ENCODE measurements around the gene HOXC4. TPM values are rescaled to one million over a fixed set of nuclear protein-coding genes. Genes with fewer than 3 reads are reported as not detected.

HOXC4 gene
- total RNA-seq (0.32 TPM), polyA plus RNA-seq (under 1 TPM in 1 of 4 donors, not detected in 3; 0.09 TPM)

GRCh38 chr12:54053751-54054741 is at the start of gene HOXC4:
Gene HOXC4 (plus strand): TSS chr12:54053835. CDS start chr12:54053923, 88 bp downstream.
- Histone ChIP-seq H3K9me3 (ENCODE audit: control insufficient read depth in 2 of 2, low read length in 2 of 2) (no peaks in the 10 kb centered on the region), H3K27me3 (ENCODE audit: control insufficient read depth, insufficient read depth, low read length) (peaks cover 51% of the 10 kb centered on the region), H3K27ac (ENCODE audit: insufficient read depth, low read length, poor library complexity, severe bottlenecking) (no peak within 1 kb of the TSS), H3K36me3 (ENCODE audit: control insufficient read depth, insufficient read depth, low read length) (no peaks in the 10 kb centered on the region), H3K4me3 (ENCODE audit: low read depth, low read length) (peak within 1 kb of the TSS; percentile 53), H3K4me1 (ENCODE audit: control insufficient read depth, insufficient read depth, low read length, poor library complexity, severe bottlenecking) (peaks cover 31% of the 10 kb centered on the region)
- DNase-seq (no peak), ATAC-seq (ENCODE audit: low read depth in 2 of 2) (peak in 1 of 2 donors; percentile 26)
- Mint-ChIP-seq H3K9me3 (peaks cover 0 to 8% (median 0%) of the 10 kb centered on the region in 7 donors), H3K27ac (peak within 1 kb of the TSS in 1 of 3 donors; percentile 63), H3K4me3 (peak within 1 kb of the TSS; percentile 68 to 84 (median 82)), H3K4me1 (peaks cover 5 to 43% (median 14%) of the 10 kb centered on the region in 4 donors), H3K27me3 (peaks cover 92% of the 10 kb centered on the region), H3K36me3 (no peaks in the 10 kb centered on the region)

GRCh38 chr12:54004063-54004840 is 49.4 kb upstream of the HOXC4 start:
- no peaks in the 10 kb centered on the region for H3K36me3 Mint-ChIP-seq
- ATAC-seq (ENCODE audit: low read depth in 2 of 2) (no peak), DNase-seq (no peak)
- peaks cover 93% of the 10 kb centered on the region for H3K27me3 Mint-ChIP-seq
- peaks cover 0 to 3% (median 0%) of the 10 kb centered on the region in 7 donors for H3K9me3 Mint-ChIP-seq
- Histone ChIP-seq H3K4me3 (ENCODE audit: low read depth, low read length) (no peak overlapping the region), H3K27ac (ENCODE audit: insufficient read depth, low read length, poor library complexity, severe bottlenecking) (no peak overlapping the region), H3K27me3 (ENCODE audit: control insufficient read depth, insufficient read depth, low read length) (peaks cover 57% of the 10 kb centered on the region), H3K36me3 (ENCODE audit: control insufficient read depth, insufficient read depth, low read length) (no peaks in the 10 kb centered on the region), H3K9me3 (ENCODE audit: control insufficient read depth in 2 of 2, low read length in 2 of 2) (no peaks in the 10 kb centered on the region), H3K4me1 (ENCODE audit: control insufficient read depth, insufficient read depth, low read length, poor library complexity, severe bottlenecking) (peaks cover 30% of the 10 kb centered on the region)
- H3K4me1 Mint-ChIP-seq = peaks cover 5 to 34% (median 16%) of the 10 kb centered on the region in 4 donors
- peak overlapping the region in 1 of 4 donors; percentile 5 for H3K4me3 Mint-ChIP-seq
- H3K27ac Mint-ChIP-seq = no peak overlapping the region

DNA sequence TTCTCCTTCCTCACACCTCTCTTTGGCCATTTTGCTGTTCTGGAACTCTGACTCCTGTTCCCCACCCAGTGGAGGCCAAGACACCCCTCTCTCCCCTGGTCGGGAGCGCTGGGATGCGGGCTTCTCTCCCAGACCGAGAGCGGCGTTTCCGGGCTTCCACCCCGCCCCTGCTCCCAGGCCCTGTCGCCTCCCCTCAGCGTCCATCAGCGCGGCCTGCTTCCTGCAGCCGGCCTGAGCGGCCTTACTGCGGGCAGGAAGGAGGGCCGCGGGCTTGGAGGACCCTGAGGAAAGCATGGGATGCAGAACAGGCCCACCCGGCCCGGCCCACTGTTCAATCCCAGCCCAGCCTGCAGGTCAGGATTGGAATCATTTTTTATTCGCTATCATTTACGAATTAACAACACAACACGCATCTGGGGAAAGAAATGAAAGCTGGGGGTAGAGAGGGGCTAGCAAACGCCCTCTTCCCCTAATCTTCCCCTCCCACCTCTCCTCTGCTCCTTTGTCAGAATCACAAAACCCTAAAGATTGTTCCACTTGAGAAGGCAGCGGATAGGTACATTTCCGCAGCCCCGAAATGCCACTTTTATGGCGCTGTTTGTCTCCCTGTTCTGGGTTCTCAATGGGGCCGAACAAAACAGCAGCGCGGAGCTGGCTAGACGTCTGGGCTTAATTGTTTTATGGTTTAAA is 48.6 kb upstream of the HOXC4 start:
- Mint-ChIP-seq H3K9me3 (peaks cover 0 to 6% (median 0%) of the 10 kb centered on the region in 7 donors), H3K27me3 (peaks cover 93% of the 10 kb centered on the region), H3K4me1 (peaks cover 6 to 35% (median 14%) of the 10 kb centered on the region in 4 donors), H3K27ac (no peak overlapping the region), H3K36me3 (no peaks in the 10 kb centered on the region), H3K4me3 (peak overlapping the region in 1 of 4 donors; percentile 23)
- Histone ChIP-seq H3K4me1 (ENCODE audit: control insufficient read depth, insufficient read depth, low read length, poor library complexity, severe bottlenecking) (peaks cover 31% of the 10 kb centered on the region), H3K9me3 (ENCODE audit: control insufficient read depth in 2 of 2, low read length in 2 of 2) (no peaks in the 10 kb centered on the region), H3K4me3 (ENCODE audit: low read depth, low read length) (no peak overlapping the region), H3K27me3 (ENCODE audit: control insufficient read depth, insufficient read depth, low read length) (peaks cover 59% of the 10 kb centered on the region), H3K27ac (ENCODE audit: insufficient read depth, low read length, poor library complexity, severe bottlenecking) (no peak overlapping the region), H3K36me3 (ENCODE audit: control insufficient read depth, insufficient read depth, low read length) (no peaks in the 10 kb centered on the region)
- ATAC-seq (ENCODE audit: low read depth in 2 of 2) (no peak), DNase-seq (no peak)

DNA sequence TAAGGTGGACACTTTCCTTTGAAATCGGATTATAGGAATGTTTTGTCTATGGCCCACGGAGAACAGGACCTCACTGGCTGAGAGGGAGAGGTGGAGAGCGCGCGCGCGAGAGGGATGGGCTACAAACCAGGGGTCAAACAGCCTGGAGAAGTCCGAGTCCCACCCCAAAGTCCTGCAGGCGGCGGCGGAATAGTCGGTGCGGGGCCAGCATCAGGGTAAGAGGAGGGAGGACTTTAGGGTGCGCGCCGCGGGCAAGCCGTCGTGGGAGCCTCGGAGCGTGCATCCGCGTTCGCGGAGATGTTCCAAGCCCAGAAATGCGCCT is 48.1 kb upstream of the HOXC4 start:
- no peaks in the 10 kb centered on the region for H3K36me3 ChIP-seq (ENCODE audit: control insufficient read depth, insufficient read depth, low read length)
- no peak overlapping the region for H3K4me3 ChIP-seq (ENCODE audit: low read depth, low read length)
- ATAC-seq (ENCODE audit: low read depth in 2 of 2) = no peak
- peaks cover 94% of the 10 kb centered on the region for H3K27me3 Mint-ChIP-seq
- H3K9me3 ChIP-seq (ENCODE audit: control insufficient read depth in 2 of 2, low read length in 2 of 2) = no peaks in the 10 kb centered on the region
- peaks cover 0 to 9% (median 0%) of the 10 kb centered on the region in 7 donors for H3K9me3 Mint-ChIP-seq
- peaks cover 27% of the 10 kb centered on the region for H3K4me1 ChIP-seq (ENCODE audit: control insufficient read depth, insufficient read depth, low read length, poor library complexity, severe bottlenecking)
- peak overlapping the region in 3 of 4 donors; percentile 23 to 91 (median 65) for H3K4me3 Mint-ChIP-seq
- no peaks in the 10 kb centered on the region for H3K36me3 Mint-ChIP-seq
- peaks cover 6 to 35% (median 13%) of the 10 kb centered on the region in 4 donors for H3K4me1 Mint-ChIP-seq
- DNase-seq = no peak
- peaks cover 59% of the 10 kb centered on the region for H3K27me3 ChIP-seq (ENCODE audit: control insufficient read depth, insufficient read depth, low read length)
- H3K27ac ChIP-seq (ENCODE audit: insufficient read depth, low read length, poor library complexity, severe bottlenecking) = no peak overlapping the region
- H3K27ac Mint-ChIP-seq = no peak overlapping the region

DNA sequence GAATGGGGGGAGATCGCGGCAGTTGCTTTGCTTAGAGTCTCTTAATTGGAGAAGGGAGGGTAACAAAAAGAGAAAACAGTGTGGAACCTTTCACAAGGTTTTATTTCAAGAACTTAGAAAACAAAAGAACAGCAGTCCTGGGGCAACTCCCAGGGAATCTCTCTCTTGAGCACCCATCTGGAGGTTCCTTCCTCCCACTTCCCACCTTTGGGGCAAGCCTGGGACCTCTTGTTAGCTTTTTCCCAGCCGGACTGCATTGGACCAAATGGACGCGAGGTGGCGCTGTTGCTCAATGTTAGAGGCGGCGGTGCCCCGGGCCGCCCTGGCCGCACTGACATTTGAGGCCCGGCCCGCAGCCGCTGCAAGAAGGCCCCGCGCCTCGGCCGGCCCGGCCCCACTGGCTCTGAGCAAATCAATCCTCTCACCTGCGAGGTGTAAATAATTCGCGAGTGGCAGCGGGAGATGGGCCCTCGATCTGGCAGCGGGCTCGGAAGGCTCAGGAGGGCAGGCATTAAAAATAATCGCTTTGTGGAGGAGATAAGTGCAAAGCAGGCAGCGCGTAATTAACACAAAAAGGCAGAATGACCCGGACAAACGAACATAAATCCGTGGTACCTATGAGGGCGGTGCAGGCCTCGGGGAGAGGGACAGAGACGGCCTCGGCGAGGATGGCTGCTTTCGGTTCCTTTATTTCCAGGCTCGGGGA is 47.6 kb upstream of the HOXC4 start:
- Mint-ChIP-seq H3K27ac (peak overlapping the region in 1 of 3 donors; percentile 76), H3K4me1 (peaks cover 6 to 37% (median 15%) of the 10 kb centered on the region in 4 donors), H3K36me3 (no peaks in the 10 kb centered on the region), H3K9me3 (peaks cover 0 to 11% (median 0%) of the 10 kb centered on the region in 7 donors), H3K4me3 (peak overlapping the region; percentile 61 to 91 (median 80)), H3K27me3 (peaks cover 94% of the 10 kb centered on the region)
- Histone ChIP-seq H3K9me3 (ENCODE audit: control insufficient read depth in 2 of 2, low read length in 2 of 2) (no peaks in the 10 kb centered on the region), H3K4me3 (ENCODE audit: low read depth, low read length) (peak overlapping the region; percentile 54), H3K36me3 (ENCODE audit: control insufficient read depth, insufficient read depth, low read length) (no peaks in the 10 kb centered on the region), H3K4me1 (ENCODE audit: control insufficient read depth, insufficient read depth, low read length, poor library complexity, severe bottlenecking) (peaks cover 25% of the 10 kb centered on the region), H3K27ac (ENCODE audit: insufficient read depth, low read length, poor library complexity, severe bottlenecking) (no peak overlapping the region), H3K27me3 (ENCODE audit: control insufficient read depth, insufficient read depth, low read length) (peaks cover 58% of the 10 kb centered on the region)
- DNase-seq = peak; percentile 73 to 83 (median 75)
- ATAC-seq (ENCODE audit: low read depth in 2 of 2) = peak; percentile 72 to 77

DNA sequence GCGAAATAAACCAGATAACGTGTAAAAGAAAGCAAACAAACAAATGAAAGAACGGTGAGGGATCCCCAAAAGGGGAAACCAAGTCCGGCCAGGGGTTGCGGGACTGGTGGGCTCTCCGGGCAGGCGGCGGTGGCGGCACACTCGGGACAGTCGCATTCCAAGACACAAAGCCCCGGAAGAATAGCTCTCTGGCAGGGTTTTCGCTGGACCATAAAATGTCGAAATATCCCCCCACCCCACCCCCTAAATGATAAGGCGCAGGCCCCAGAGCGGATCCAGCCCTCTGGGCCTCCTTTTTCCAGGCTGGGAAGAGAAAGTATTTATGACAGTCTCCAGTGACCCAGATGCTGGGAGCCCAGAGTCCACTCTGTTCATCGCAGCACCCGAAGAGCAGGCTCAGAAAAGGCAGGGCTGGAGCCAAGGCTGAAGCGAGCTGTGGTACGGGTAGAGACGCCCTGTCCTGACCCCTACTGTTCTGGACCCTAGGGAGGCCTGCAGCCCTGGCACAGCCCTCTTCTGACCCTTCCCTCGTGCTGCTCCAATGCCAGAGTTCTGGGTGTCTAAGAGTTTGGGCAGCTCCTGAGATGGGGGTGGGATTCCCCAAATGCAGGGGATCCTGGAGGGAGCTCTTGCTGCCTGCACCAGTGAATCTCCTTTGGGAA is 46.9 kb upstream of the HOXC4 start:
- no peak overlapping the region for H3K27ac Mint-ChIP-seq
- peaks cover 64% of the 10 kb centered on the region for H3K27me3 ChIP-seq (ENCODE audit: control insufficient read depth, insufficient read depth, low read length)
- peaks cover 0 to 13% (median 0%) of the 10 kb centered on the region in 7 donors for H3K9me3 Mint-ChIP-seq
- peak overlapping the region; percentile 54 for H3K4me3 ChIP-seq (ENCODE audit: low read depth, low read length)
- H3K36me3 ChIP-seq (ENCODE audit: control insufficient read depth, insufficient read depth, low read length) = no peaks in the 10 kb centered on the region
- no peak overlapping the region for H3K27ac ChIP-seq (ENCODE audit: insufficient read depth, low read length, poor library complexity, severe bottlenecking)
- no peaks in the 10 kb centered on the region for H3K36me3 Mint-ChIP-seq
- peaks cover 32% of the 10 kb centered on the region for H3K4me1 ChIP-seq (ENCODE audit: control insufficient read depth, insufficient read depth, low read length, poor library complexity, severe bottlenecking)
- H3K4me1 Mint-ChIP-seq = peaks cover 6 to 44% (median 20%) of the 10 kb centered on the region in 4 donors
- H3K27me3 Mint-ChIP-seq = peaks cover 94% of the 10 kb centered on the region
- ATAC-seq (ENCODE audit: low read depth in 2 of 2) = no peak
- H3K9me3 ChIP-seq (ENCODE audit: control insufficient read depth in 2 of 2, low read length in 2 of 2) = no peaks in the 10 kb centered on the region
- H3K4me3 Mint-ChIP-seq = peak overlapping the region; percentile 61 to 91 (median 80)
- no peak for DNase-seq
